ENCODE data around the gene PPP1R16B.

The PPP1R16B gene

DNA sequence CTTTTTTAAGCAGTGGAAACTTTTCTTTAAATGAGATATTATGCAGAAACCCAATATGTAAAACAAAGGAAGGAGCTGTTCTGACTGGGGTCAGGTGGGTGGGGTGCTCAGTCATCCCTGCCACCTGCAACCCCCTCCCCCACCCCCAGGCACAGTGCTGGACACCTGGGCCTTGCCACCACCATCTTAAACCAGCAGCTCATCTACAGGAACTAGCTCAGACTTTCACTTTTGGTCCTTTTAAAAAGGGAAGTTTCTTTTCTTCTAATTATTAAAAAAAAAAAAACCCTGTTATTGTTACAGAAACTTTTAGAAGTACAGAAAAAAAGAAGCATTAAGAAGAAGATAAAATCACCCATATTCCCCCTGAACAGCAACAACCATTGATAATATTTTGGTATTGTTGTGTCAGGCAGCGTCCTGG, 37.1 kb downstream of the PPP1R16B start:
- peak overlapping the region in 7 of 11 experiments; percentile 3 to 54 (median 35); a peak in 9 of 22 replicates for H3K9ac ChIP-seq
- H3K4me1 ChIP-seq = peaks cover 19 to 28% (median 24%) of the 10 kb centered on the region in 10 experiments
- H3K4me2 ChIP-seq = peak overlapping the region; percentile 44 to 66 (median 58); a peak in 21 of 22 replicates
- peaks cover 0 to 19% (median 8%) of the 10 kb centered on the region in 11 experiments; a peak in 7 of 22 replicates for H3K36me3 ChIP-seq
- no peaks in the 10 kb centered on the region for H3K27me3 ChIP-seq
- no peaks in the 10 kb centered on the region for H4K20me1 ChIP-seq
- no peak for TF ChIP-seq Cebpa-rat (IDR thresholded peaks at IDR 0.05)
- H3K9me3 ChIP-seq (replicated peaks in 1 of 11) = no peaks in the 10 kb centered on the region; a peak in 1 of 22 replicates
- H3K27ac ChIP-seq = peak overlapping the region in 10 of 11 experiments; percentile 36 to 74 (median 65); a peak in 19 of 22 replicates
- H3K4me3 ChIP-seq = no peak overlapping the region

DNA sequence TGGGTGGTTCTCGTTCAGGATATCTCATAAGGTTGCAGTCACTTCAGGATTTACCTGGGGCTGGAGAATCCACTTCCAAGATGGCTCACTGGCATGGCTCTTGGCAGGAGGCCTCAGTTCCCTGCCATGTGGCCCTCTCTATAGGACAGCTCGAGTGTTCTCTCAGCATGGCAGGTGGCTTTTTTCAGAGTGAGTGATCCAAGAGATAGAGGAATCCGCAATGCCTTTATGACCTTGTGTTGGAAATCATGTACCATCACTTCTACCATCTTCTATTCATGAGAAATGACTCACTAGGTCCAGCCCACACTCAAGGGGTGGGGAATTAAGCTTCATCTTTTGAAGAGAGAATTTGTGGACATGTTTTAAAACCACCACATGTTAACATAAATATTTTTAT, 37.8 kb downstream of the PPP1R16B start:
- Histone ChIP-seq H4K20me1 (no peaks in the 10 kb centered on the region), H3K4me2 (peak overlapping the region; percentile 44 to 66 (median 56); a peak in 15 of 22 replicates), H3K27me3 (no peaks in the 10 kb centered on the region), H3K36me3 (peaks cover 0 to 11% (median 1%) of the 10 kb centered on the region in 11 experiments; a peak in 7 of 22 replicates), H3K9me3 (replicated peaks in 1 of 11) (no peaks in the 10 kb centered on the region; a peak in 1 of 22 replicates), H3K4me1 (peaks cover 19 to 28% (median 24%) of the 10 kb centered on the region in 10 experiments), H3K4me3 (no peak overlapping the region), H3K9ac (peak overlapping the region in 1 of 11 experiments; percentile 3; a peak in 1 of 22 replicates), H3K27ac (peak overlapping the region in 9 of 11 experiments; percentile 36 to 74 (median 66); a peak in 15 of 22 replicates)
- no peak for TF ChIP-seq Cebpa-rat (IDR thresholded peaks at IDR 0.05)

DNA sequence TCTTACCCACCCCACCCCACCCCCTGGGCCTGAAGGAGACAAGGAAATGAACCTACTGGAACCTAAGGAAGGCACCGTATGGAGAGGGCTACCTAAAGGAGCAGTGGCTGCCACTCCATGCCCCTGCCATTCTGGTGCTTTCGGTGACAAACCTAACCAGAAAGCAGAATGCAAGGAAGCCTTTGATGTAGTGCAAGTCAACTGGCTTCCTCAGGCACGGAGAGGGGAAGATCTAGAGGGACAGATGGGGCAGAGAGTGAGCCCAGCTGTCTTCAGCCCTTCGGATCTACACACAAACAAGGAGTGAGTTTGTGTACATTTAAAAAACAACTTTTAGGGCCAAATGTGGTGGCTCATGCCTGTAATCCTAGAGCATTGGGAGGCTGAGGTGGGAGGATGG, 39.5 kb downstream of the PPP1R16B start:
- Histone ChIP-seq H3K4me2 (peak overlapping the region in 4 of 11 experiments; percentile 11 to 60 (median 22); a peak in 3 of 22 replicates), H3K9ac (no peak overlapping the region), H3K27me3 (no peaks in the 10 kb centered on the region)

DNA sequence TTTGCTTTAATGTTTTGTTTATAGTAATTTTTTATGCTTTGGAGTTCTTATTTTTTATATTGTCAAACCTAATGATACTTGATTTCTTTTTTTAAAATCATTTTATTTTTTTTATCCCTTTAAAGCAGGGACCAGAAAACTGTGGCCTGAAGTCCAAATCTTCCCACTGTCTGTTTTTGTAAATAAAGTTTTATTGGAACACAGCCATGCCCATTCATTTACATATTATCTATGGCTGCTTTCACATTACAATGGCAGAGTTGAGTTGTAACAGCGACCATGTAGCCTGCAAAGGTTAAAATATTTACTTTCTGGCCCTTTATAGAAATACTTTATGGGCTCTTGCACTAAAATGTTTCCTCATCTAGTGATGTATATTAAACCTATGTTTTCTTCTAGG, 42.3 kb downstream of the PPP1R16B start:
- Histone ChIP-seq H3K36me3 (peaks cover 0 to 6% (median 0%) of the 10 kb centered on the region in 11 experiments; a peak in 2 of 22 replicates), H3K9me3 (replicated peaks in 1 of 11) (peaks cover 0 to 12% (median 0%) of the 10 kb centered on the region in 11 experiments; a peak in 2 of 22 replicates), H3K27ac (no peak overlapping the region), H4K20me1 (no peaks in the 10 kb centered on the region), H3K4me1 (peaks cover 6 to 14% (median 11%) of the 10 kb centered on the region in 10 experiments), H3K4me3 (no peak overlapping the region), H3K4me2 (no peak overlapping the region), H3K27me3 (no peaks in the 10 kb centered on the region), H3K9ac (no peak overlapping the region)
- TF ChIP-seq Cebpa-rat (IDR thresholded peaks at IDR 0.05) = no peak

More for the DNA sequence above, 39.5 kb downstream of the PPP1R16B start:
- Histone ChIP-seq H3K9me3 (replicated peaks in 1 of 11) (no peaks in the 10 kb centered on the region; a peak in 1 of 22 replicates), H4K20me1 (no peaks in the 10 kb centered on the region), H3K4me3 (no peak overlapping the region), H3K27ac (no peak overlapping the region), H3K4me1 (peaks cover 19 to 28% (median 24%) of the 10 kb centered on the region in 10 experiments), H3K36me3 (peaks cover 0 to 6% (median 0%) of the 10 kb centered on the region in 11 experiments; a peak in 2 of 22 replicates)
- no peak for TF ChIP-seq Cebpa-rat (IDR thresholded peaks at IDR 0.05)

DNA sequence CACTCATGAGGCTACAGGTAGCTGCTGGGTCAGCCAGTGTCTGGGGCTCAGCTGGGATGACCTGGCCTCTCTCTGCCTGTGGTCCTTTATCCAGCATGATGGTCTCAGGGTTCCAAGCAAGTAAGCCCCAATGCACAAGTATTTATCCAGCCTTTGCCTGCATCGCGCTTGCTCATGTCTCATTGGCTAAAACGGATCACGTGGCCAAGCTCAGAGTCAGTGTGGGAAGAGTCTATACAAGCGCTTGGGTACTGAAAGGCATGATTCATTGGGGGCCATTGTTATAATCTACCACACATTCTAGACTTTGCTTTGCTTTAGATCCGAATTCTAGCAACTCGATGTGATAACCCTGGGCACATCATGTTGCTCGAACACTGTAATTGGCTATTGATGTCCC, 48.3 kb downstream of the PPP1R16B start:
- H3K9me3 ChIP-seq (replicated peaks in 1 of 11) = peaks cover 0 to 12% (median 0%) of the 10 kb centered on the region in 11 experiments; a peak in 1 of 22 replicates
- no peak overlapping the region for H3K4me2 ChIP-seq
- H3K27ac ChIP-seq = no peak overlapping the region
- H3K4me3 ChIP-seq = no peak overlapping the region
- H3K36me3 ChIP-seq = peaks cover 0 to 6% (median 0%) of the 10 kb centered on the region in 11 experiments; a peak in 2 of 22 replicates
- H3K9ac ChIP-seq = no peak overlapping the region
- no peak for TF ChIP-seq Cebpa-rat (IDR thresholded peaks at IDR 0.05)
- H3K27me3 ChIP-seq = no peaks in the 10 kb centered on the region
- peaks cover 1 to 7% (median 3%) of the 10 kb centered on the region in 10 experiments; a peak in 12 of 20 replicates for H3K4me1 ChIP-seq
- no peaks in the 10 kb centered on the region for H4K20me1 ChIP-seq

DNA sequence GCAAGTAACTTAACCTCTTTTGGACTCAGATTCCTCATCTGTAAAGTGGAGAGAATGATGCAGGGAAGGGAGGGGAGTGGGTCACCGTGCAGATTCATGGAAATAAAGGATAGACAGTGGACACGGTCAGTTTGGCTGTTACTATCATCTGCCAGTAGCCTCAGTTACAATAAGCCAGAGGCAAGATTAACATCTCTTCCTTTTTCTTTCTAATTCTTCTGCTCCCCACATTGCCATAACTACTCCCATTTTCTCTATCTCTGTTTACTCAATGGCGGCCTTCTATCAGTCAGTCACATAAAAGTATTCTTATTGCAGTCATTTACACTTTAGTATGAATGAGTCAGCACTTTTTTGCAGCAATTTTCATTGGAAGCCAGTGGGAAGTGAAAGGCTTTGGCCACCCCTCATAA, 49.2 kb downstream of the PPP1R16B start:
- H3K4me3 ChIP-seq = no peak overlapping the region
- peaks cover 5 to 13% (median 9%) of the 10 kb centered on the region in 10 experiments; a peak in 13 of 20 replicates for H3K4me1 ChIP-seq
- no peak overlapping the region for H3K9ac ChIP-seq
- 0 out of 22 replicates have a peak overlapping the region, but pooled peaks of 1 of the 11 experiments have one; percentile 27 for H3K4me2 ChIP-seq
- no peaks in the 10 kb centered on the region for H4K20me1 ChIP-seq
- no peak for TF ChIP-seq Cebpa-rat (IDR thresholded peaks at IDR 0.05)
- peaks cover 0 to 12% (median 0%) of the 10 kb centered on the region in 11 experiments; a peak in 1 of 22 replicates for H3K9me3 ChIP-seq (replicated peaks in 1 of 11)
- peaks cover 0 to 6% (median 0%) of the 10 kb centered on the region in 11 experiments; a peak in 2 of 22 replicates for H3K36me3 ChIP-seq
- no peaks in the 10 kb centered on the region for H3K27me3 ChIP-seq
- H3K27ac ChIP-seq = no peak overlapping the region

DNA sequence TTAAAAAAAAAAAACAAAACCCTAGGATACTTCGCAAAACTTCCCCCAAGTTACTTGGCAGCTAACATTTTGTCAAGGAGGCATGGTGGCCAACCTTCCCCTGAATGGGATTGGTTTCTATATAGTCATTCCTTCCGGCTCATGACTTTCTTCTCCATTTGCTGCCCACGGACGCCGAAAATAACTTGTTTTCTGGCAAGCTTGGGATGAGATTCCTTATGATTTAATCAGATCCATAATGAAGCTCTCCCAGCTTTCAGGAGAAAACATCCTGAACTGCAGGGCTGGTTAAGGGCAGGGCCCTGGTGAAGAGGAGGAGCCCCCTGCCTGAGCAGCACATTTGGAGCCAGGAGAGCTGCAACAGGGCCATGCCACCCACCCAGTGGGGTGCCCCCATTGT, 49.9 kb downstream of the PPP1R16B start:
- H3K27me3 ChIP-seq = no peaks in the 10 kb centered on the region
- H3K4me1 ChIP-seq = peaks cover 6 to 15% (median 9%) of the 10 kb centered on the region in 10 experiments; a peak in 16 of 20 replicates
- H3K9me3 ChIP-seq (replicated peaks in 1 of 11) = peaks cover 0 to 12% (median 0%) of the 10 kb centered on the region in 11 experiments; a peak in 1 of 22 replicates
- H3K4me3 ChIP-seq = no peak overlapping the region
- H4K20me1 ChIP-seq = no peaks in the 10 kb centered on the region; a peak in 1 of 22 replicates
- no peak overlapping the region for H3K27ac ChIP-seq
- peak overlapping the region in 4 of 11 experiments; percentile 14 to 50 (median 25); a peak in 6 of 22 replicates for H3K4me2 ChIP-seq
- H3K36me3 ChIP-seq = peaks cover 0 to 6% (median 0%) of the 10 kb centered on the region in 11 experiments; a peak in 2 of 22 replicates
- H3K9ac ChIP-seq = no peak overlapping the region
- TF ChIP-seq Cebpa-rat (IDR thresholded peaks at IDR 0.05) = no peak

DNA sequence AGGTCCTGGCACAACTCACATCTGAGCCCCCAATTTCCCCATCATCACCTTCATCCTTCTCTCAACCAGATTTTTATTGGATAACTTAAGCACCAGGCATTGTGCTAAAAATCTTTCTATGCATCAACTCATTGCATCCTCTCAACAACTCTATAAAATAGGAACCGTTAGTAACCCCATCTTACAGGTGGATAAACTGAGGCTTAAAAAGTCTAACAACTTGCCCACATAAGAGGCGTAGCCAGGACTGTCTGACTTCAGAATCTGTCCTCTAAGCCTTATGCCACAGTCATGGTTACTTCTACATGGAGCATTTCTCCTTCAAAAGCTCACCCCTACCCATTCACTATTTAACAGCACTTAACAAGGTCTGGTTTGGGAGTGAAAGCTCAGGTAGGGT, 51.1 kb downstream of the PPP1R16B start:
- no peak overlapping the region for H3K9ac ChIP-seq
- TF ChIP-seq Cebpa-rat (IDR thresholded peaks at IDR 0.05) = no peak
- H3K27ac ChIP-seq = no peak overlapping the region
- no peak overlapping the region for H3K4me3 ChIP-seq
- peaks cover 0 to 5% (median 0%) of the 10 kb centered on the region in 11 experiments; a peak in 2 of 22 replicates for H3K36me3 ChIP-seq
- H3K9me3 ChIP-seq (replicated peaks in 1 of 11) = peaks cover 0 to 9% (median 0%) of the 10 kb centered on the region in 11 experiments; a peak in 1 of 22 replicates
- no peak overlapping the region for H3K4me2 ChIP-seq
- no peaks in the 10 kb centered on the region for H3K27me3 ChIP-seq
- H4K20me1 ChIP-seq = no peaks in the 10 kb centered on the region; a peak in 1 of 22 replicates
- peaks cover 7 to 27% (median 19%) of the 10 kb centered on the region in 10 experiments; a peak in 18 of 20 replicates for H3K4me1 ChIP-seq

DNA sequence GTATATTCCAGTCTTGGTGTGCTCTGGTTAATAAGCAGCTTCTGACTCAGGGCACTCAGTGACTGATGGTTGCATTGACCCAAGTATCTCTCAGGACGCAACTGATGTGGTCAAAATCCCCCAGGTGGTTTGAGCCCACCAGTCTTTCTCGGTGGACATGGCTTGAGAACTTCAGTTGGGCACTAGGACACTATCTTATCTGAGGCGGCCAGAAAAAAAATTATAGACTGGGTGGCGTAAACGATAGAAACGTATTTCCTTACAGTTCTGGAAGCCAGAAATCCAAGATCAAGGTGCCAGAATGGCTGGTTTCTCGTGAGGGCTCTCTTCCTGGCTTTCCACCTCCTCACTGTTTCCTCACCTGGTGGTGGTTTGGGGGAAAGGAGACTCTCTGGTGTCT, 52.2 kb downstream of the PPP1R16B start:
- Histone ChIP-seq H3K4me2 (no peak overlapping the region), H3K36me3 (0 out of 22 replicates have a peak, but pooled peaks cover 0 to 3% (median 0%) of the 10 kb centered on the region in 11 experiments)

More for the DNA sequence above, 52.2 kb downstream of the PPP1R16B start:
- Histone ChIP-seq H3K4me1 (peaks cover 15 to 38% (median 31%) of the 10 kb centered on the region in 10 experiments), H3K9me3 (replicated peaks in 1 of 11) (no peaks in the 10 kb centered on the region), H4K20me1 (no peaks in the 10 kb centered on the region; a peak in 1 of 22 replicates), H3K27me3 (no peaks in the 10 kb centered on the region), H3K4me3 (no peak overlapping the region), H3K27ac (no peak overlapping the region), H3K9ac (no peak overlapping the region)
- no peak for TF ChIP-seq Cebpa-rat (IDR thresholded peaks at IDR 0.05)
